Adrenal gland (tissue), 5 donors: ENCODE measurements around the gene RANBP9.

Experiments used
- POLR2A ChIP-seq, 2 donors: fragments of 450-650 bp; IDR thresholded peaks; one replicate each; pipeline ENCODE4 v1.6.1; 2017; ENCODE audit warnings: antibody characterized with exemption in 2 of 2, mild to moderate bottlenecking in 2 of 2, moderate library complexity in 1 of 2
- TF ChIP-seq, protein P1 (sequence below), 6 experiments: fragments of 450-650 bp in 4 of 6; fragments of 200-600 bp in 2 of 6; sonication (generic) in 1 of 6; IDR thresholded peaks; 1 replicate in 5 of 6; 2 replicates in 1 of 6; pipeline versions ENCODE4 v1.5.1 to v1.8.0; 2016 to 2021; ENCODE audit warnings: antibody characterized with exemption in 6 of 6, mild to moderate bottlenecking in 2 of 6, moderate library complexity in 1 of 6
- donor health status: DM: no; HTN: no; CAD: no.

DNA sequence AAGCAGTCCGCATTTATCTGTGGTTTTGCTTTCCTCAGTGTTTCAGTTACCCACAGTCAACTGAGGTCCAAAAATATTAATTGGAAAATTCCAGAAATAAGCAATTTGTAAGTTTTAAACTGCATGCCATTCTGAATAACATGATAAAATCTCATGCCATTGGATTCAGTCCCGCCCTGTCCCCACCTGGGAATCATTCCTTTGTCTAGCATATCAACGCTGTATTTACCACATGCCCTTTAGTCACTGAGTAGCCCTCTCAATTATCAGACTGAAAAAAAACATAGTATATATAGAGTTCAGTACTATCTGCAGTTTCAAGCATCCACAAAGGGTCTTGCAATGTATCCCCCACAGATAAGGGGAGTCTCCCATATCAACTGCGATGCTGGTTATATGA, 17.1 kb downstream of the RANBP9 start:
- no peak for TF ChIP-seq POLR2A (IDR thresholded peaks at IDR 0.05)
- TF ChIP-seq, protein P1, sequence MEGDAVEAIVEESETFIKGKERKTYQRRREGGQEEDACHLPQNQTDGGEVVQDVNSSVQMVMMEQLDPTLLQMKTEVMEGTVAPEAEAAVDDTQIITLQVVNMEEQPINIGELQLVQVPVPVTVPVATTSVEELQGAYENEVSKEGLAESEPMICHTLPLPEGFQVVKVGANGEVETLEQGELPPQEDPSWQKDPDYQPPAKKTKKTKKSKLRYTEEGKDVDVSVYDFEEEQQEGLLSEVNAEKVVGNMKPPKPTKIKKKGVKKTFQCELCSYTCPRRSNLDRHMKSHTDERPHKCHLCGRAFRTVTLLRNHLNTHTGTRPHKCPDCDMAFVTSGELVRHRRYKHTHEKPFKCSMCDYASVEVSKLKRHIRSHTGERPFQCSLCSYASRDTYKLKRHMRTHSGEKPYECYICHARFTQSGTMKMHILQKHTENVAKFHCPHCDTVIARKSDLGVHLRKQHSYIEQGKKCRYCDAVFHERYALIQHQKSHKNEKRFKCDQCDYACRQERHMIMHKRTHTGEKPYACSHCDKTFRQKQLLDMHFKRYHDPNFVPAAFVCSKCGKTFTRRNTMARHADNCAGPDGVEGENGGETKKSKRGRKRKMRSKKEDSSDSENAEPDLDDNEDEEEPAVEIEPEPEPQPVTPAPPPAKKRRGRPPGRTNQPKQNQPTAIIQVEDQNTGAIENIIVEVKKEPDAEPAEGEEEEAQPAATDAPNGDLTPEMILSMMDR (IDR thresholded peaks at IDR 0.05): no peak
